CD4-positive, alpha-beta T cell (primary cell): ENCODE measurements around the gene CUZD1. TPM values are rescaled to one million over a fixed set of nuclear protein-coding genes. Genes with fewer than 3 reads are reported as not detected.
A peak's percentile ranks its signal among the peaks of the same experiment; 100 is the strongest.

Experiments used
- ATAC-seq: fragments of 200-7000 bp; cut with Tn5 transposase; one replicate; pipeline ENCODE4 v1.10.0; 2022; ENCODE audit warnings: mild to moderate bottlenecking; ENCODE audit not compliant: poor library complexity
- CTCF ChIA-PET: fragments of 350-600 bp; sonication (Branson Sonifier 250); formaldehyde crosslinking; loops from one replicate; lab custom pipeline; 2021; ENCODE audit warnings: antibody characterized with exemption, inconsistent platforms; lab: Charles Lee
- POLR2A ChIA-PET: fragments of 350-600 bp; sonication (Branson Sonifier 250); formaldehyde crosslinking; loops from one replicate; lab custom pipeline; 2021; ENCODE audit warnings: antibody characterized with exemption, inconsistent platforms; lab: Charles Lee
- DNase-seq, 14 experiments: peaks; one replicate each; pipeline ENCODE4 v3.0.0-alpha.2; 2013 to 2020; ENCODE audit warnings: mixed read lengths in 2 of 14
- H3K27ac ChIP-seq, 2 donors: one replicate each; pipeline versions ENCODE4 v1.5.1 to v1.7.0; 2013; ENCODE audit warnings: low read length in 2 of 2, low read depth in 1 of 2, mild to moderate bottlenecking in 1 of 2
- H3K27me3 ChIP-seq, 2 experiments: 1 replicate in 1 of 2; 2 replicates in 1 of 2; pipeline versions ENCODE4 v1.6.1 to v1.7.0; 2013; ENCODE audit warnings: low read length in 2 of 2, control low read depth in 1 of 2, mild to moderate bottlenecking in 1 of 2, moderate library complexity in 1 of 2; ENCODE audit not compliant: insufficient read depth in 2 of 2, control insufficient read depth in 1 of 2
- H3K36me3 ChIP-seq: one replicate; pipeline ENCODE4 v1.6.1; 2013; ENCODE audit warnings: low read length, control low read depth; ENCODE audit not compliant: insufficient read depth
- H3K4me1 ChIP-seq: one replicate; pipeline ENCODE4 v1.6.1; 2013; ENCODE audit warnings: low read length, control low read depth; ENCODE audit not compliant: insufficient read depth
- H3K4me3 ChIP-seq: one replicate; pipeline ENCODE4 v1.5.1; 2013; ENCODE audit warnings: mild to moderate bottlenecking, low read length, moderate library complexity
- H3K9me3 ChIP-seq, 2 experiments: 1 replicate in 1 of 2; 2 replicates in 1 of 2; pipeline versions ENCODE4 v1.6.1 to v1.7.0; 2013; ENCODE audit warnings: low read length in 2 of 2, mild to moderate bottlenecking in 2 of 2, control low read depth in 1 of 2, moderate library complexity in 1 of 2; ENCODE audit not compliant: control insufficient read depth in 1 of 2, insufficient read depth in 1 of 2
- H3K27ac Mint-ChIP-seq: one replicate; pipeline ENCODE4 v1.8.0; 2020; ENCODE audit warnings: mixed read lengths
- H3K27me3 Mint-ChIP-seq: one replicate; pipeline ENCODE4 v1.8.0; 2021; ENCODE audit warnings: mixed read lengths
- H3K36me3 Mint-ChIP-seq: one replicate; pipeline ENCODE4 v1.8.0; 2021; ENCODE audit warnings: low read depth, mixed read lengths
- H3K4me1 Mint-ChIP-seq: one replicate; pipeline ENCODE4 v1.8.0; 2021; ENCODE audit warnings: low read depth, mixed read lengths
- H3K4me3 Mint-ChIP-seq: one replicate; pipeline ENCODE4 v1.8.0; 2020; ENCODE audit warnings: mild to moderate bottlenecking, mixed read lengths
- H3K9me3 Mint-ChIP-seq: one replicate; pipeline ENCODE4 v1.8.0; 2020; ENCODE audit warnings: mixed read lengths
- CTCF ChIP-seq: fragments of 200-600 bp; IDR thresholded peaks from one replicate; pipeline ENCODE4 v1.8.0; 2022; ENCODE audit warnings: antibody characterized with exemption, mild to moderate bottlenecking
- intact Hi-C, 2 experiments: fragments of 100-400 bp; cut with DNase I in 1 of 2; cut with micrococcal nuclease in 1 of 2; formaldehyde crosslinking; loops; one replicate each; pipeline versions ENCODE4 v1.15.1 to v1.9.0; 2023 to 2025; cut with DNase I, micrococcal nuclease
- total RNA-seq, 174 experiments: library from RNA in 2 of 174; stranded (reverse) in 2 of 174; gene quantifications; one replicate each; pipeline ENCODE4 v1.2.3 and lab custom pipeline; 2021 to 2026

Gene CUZD1
- total RNA-seq, 2 experiments from 2014 or later = 0.27 to 0.64 TPM

GRCh38 chr10:122882766-122883165 lies 37.1 kb upstream of the CUZD1 start:
- peaks cover 19% of the 10 kb centered on the region for H3K4me1 ChIP-seq
- no peak for ATAC-seq
- no peaks in the 10 kb centered on the region for H3K27me3 ChIP-seq
- H3K27ac Mint-ChIP-seq = no peak overlapping the region
- POLR2A ChIA-PET = no interaction called here
- H3K9me3 ChIP-seq = no peaks in the 10 kb centered on the region
- H3K36me3 ChIP-seq = no peaks in the 10 kb centered on the region
- H3K9me3 Mint-ChIP-seq = no peaks in the 10 kb centered on the region
- H3K27me3 Mint-ChIP-seq = no peaks in the 10 kb centered on the region
- TF ChIP-seq CTCF = no peak
- H3K27ac ChIP-seq = no peak overlapping the region
- CTCF ChIA-PET = no interaction called here
- no peak overlapping the region for H3K4me3 ChIP-seq
- intact Hi-C loops = no loop called here
- peaks cover 18% of the 10 kb centered on the region for H3K36me3 Mint-ChIP-seq
- peak overlapping the region; percentile 20 for H3K4me3 Mint-ChIP-seq
- peaks cover 32% of the 10 kb centered on the region for H3K4me1 Mint-ChIP-seq
- DNase-seq = no peak

GRCh38 chr10:122879339-122880273 lies 33.9 kb upstream of the CUZD1 start, which contains the start of gene FAM24B:
Gene FAM24B (minus strand): TSS chr10:122879581. CDS start chr10:122850515, 29,066 bp downstream.
- H3K4me1 Mint-ChIP-seq = peaks cover 55% of the 10 kb centered on the region
- POLR2A ChIA-PET = interaction anchor here (0.6 to 2.6 kb wide), 11 partner anchors 12 to 951 kb away, joined by 3 to 28 read pairs (median 5); partner anchors contain the start of genes ATE1, BUB3, C10orf88 and IKZF5
- CTCF ChIA-PET = no interaction called here

More at GRCh38 chr10:122879339-122880273, 33.9 kb upstream of the CUZD1 start, which contains the start of gene FAM24B:
- H3K9me3 ChIP-seq = no peaks in the 10 kb centered on the region
- Mint-ChIP-seq H3K27me3 (no peaks in the 10 kb centered on the region), H3K4me3 (peak within 1 kb of the TSS; percentile 86), H3K36me3 (peaks cover 18% of the 10 kb centered on the region), H3K9me3 (no peaks in the 10 kb centered on the region), H3K27ac (peak within 1 kb of the TSS; percentile 79)
- intact Hi-C loops = loop anchor here (2.0 to 5.0 kb wide), 7 partner anchors 73 to 502 kb away; partner anchors contain the start of genes ACADSB (in 2 of the 2), IKZF5 (in 2 of the 2), BUB3 (in 1 of the 2) and C10orf88 (in 1 of the 2)
- peak; percentile 84 for ATAC-seq
- TF ChIP-seq CTCF = no peak
- H3K27ac ChIP-seq = peak within 1 kb of the TSS; percentile 70 to 75
- DNase-seq = peak; percentile 87 to 98 (median 94)
- peaks cover 19% of the 10 kb centered on the region for H3K4me1 ChIP-seq
- peaks cover 3% of the 10 kb centered on the region for H3K36me3 ChIP-seq
- H3K4me3 ChIP-seq = peak within 1 kb of the TSS; percentile 80
- no peaks in the 10 kb centered on the region for H3K27me3 ChIP-seq
